HG03175 (cell line): ENCODE measurements around the gene LRRC4.

Source experiments
- ATAC-seq: cut with Tn5 transposase; IDR thresholded peaks from one replicate; pipeline ENCODE4 v1.9.1; 2021; ENCODE audit warnings: mild to moderate bottlenecking, moderate library complexity; ENCODE audit not compliant: unreplicated experiment

Gene LRRC4

DNA sequence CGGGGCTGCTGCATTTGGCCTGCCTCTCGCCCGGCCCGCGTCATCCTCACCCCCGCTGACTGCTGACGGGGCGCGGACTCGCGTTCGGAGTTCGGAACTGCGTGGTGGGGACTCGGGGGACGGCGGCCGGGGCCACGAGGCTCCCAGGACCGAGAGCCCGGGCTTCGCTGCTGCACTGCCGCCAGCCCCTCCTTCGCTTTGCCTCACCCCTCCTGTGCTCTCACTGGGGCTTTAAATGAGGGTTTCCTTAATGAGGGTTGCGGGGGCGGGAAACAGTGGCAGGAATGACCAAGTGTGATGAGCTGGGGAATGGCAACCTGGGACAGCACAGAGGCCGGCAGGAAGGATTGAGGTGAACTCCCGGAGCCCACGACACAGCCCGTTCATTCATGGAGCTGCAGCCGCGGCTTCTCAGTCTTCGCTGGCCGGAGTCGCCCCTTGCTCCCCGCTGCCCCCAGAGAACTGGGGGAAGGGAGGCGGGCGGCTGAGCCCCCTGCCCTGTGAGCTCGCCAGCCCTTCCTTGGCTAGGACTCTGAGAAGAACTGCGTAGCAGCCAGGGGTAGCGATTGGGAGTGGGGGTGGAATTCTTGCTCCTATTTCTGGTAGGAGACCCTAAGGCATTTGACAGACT, 1.5 kb upstream of the LRRC4 start:
- ATAC-seq, result peak; percentile 9

DNA sequence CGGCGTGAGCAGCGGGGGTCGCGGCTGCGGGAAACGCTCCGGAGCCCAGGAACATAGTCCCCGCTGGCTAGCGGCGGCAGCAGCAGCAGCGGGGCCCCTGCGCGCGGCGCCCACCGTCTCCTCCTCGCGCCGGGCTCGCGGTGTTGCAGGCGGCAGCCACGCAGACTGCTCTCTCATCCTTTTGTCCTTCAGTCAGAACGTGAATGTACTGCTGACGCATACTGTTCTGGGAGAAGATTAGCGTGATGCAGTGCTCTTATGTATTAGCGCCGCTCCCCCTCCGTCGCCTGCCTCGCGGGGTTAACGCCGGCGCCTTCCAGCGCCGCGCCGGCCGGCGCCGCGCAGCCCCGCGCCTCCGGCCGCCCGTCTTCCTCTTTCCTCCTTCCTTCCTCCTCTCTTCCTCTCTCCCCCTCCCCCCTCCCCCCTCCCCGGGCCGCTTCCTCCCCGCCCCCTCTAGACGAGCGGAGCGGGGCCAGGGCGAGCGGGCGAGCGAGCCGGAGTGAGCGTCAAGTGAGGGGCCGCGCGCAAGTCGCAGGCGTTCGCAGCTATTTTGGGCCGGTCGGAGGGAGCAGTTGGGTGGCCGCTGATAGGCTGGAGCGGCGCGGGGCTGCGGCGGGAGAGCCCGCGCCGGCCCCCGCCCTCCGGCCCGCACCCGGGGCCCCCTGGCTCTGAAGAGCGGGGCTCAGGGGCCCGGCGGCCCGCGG, 816 bp upstream of the LRRC4 start:
- peak; percentile 78 for ATAC-seq

DNA sequence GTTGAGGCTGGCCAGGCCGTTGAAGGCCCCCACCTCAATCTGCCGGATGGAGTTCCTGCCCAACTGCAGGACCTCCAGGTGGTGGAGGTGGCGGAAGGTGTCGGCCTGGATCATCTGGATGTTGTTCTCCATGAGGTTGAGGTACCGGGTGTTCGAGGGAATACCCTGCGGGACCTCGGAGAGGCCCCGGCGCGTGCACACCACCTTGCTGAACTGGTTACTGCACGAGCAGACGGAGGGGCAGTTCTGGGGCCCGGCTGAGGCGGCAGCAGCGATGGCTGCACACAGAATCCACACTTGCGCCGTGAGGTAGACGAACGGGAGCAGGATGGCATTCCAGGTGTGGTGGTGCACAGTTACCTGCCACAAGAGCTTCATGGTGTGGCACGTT, 979 bp downstream of the LRRC4 start:
- ATAC-seq, result no peak

DNA sequence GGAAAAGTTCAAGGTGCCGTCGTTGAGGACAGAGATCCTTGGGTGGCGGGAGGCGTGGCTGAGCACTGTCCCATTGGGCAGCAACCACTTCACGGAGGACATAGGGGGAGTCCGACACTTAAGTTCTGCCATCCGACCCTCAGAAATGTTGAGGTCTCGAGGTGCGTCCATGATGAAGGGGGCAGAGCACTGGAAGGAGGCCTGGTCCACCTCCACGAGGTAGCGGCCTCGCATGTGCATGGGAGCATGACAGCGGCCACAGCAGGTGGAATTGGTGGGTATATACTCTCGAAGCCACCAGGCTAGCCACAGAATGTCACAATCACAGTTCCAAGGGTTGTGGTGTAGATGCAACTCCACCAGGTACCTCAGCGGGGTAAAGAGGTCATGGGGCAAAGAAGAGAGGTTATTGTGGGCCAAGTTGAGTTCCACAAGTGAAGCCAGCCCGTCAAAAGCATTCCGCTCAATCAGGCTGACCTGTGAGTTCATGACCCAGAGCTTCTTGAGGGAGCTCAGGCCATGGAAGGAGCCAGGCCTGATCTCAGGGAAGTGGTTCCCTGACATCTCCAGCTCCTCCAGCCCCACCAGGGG, 1.7 kb downstream of the LRRC4 start:
- no peak for ATAC-seq

DNA sequence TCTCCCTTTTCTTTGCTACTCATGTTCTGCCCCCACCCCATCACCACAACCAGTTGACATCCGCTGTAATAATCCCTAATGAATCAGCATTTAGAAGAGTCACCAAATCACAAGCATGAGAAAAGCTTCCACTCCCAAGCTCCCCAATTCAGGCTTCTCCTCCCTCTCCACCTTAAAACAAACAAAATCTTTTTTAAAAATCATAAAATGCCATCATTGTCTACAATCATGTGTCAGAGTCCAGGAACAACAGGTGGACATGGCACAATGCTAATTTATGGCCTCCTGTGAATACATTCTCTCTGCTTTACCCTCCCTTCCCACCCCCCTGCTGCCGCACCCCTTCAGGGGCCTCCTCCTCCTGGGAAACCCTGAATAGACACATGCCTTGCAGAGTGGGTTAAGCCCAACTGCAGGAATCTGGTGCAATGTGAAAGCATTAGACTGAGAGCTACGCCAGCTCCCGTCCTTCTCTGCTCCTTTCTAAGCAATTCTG, 3.7 kb downstream of the LRRC4 start:
- ATAC-seq, result no peak

DNA sequence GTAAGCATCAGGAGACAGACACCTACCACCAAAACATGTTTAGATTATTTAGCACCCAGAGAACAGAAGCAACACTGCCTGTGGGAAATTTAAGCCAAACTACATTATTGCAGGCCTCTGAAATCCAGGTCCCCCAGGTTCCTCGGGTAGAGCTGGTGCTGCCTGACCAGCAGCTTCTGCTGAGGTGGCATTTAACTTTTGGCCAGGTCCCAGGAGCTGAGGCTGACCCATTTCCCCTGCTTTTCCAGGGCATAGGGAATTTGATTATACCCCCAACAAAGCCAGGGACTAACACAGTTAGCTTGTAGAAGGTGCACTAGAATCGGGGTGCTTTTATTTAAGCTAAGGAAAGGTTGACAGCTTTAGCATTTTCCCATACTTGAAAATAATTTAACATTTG, 4.7 kb downstream of the LRRC4 start:
- ATAC-seq, result no peak

DNA sequence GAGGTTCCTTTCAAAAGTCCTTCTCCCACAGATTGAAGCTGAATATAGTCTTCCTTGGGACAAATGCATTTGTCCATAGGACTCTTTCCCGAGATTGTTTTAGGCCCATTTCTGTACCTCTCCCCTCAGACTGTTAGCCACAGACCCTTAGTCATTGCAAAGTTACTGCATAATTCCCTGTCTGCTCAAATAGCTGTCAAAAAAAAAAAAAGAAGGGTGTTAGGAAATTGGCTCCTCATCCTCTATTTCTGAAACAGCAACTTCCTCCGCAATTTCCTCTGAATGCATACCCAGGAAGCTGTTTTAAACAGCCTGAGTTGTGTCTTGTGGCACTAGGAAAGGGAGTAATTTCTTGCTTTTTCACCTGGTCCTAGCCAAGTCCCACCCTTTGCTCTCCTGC, 5.4 kb downstream of the LRRC4 start:
- ATAC-seq, result no peak

DNA sequence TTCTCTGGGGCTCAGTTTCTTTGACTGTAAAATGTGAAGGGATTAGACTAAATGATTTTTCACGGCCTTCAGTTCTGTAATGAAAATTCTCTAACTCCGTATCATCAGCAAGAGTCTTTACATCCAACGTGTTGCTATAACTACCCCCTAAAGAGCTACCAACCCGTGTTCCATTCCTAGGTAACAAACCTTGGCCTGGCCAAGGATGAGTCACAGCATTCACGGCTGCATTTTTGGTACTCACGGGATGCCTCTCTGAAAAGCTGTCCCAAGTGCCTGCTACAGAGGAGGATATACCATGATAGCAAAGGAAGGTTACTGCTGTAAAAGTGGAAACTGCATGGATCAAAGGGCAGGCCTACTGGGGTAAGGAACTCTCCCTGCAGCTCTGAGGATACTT, 5.9 kb downstream of the LRRC4 start:
- no peak for ATAC-seq

DNA sequence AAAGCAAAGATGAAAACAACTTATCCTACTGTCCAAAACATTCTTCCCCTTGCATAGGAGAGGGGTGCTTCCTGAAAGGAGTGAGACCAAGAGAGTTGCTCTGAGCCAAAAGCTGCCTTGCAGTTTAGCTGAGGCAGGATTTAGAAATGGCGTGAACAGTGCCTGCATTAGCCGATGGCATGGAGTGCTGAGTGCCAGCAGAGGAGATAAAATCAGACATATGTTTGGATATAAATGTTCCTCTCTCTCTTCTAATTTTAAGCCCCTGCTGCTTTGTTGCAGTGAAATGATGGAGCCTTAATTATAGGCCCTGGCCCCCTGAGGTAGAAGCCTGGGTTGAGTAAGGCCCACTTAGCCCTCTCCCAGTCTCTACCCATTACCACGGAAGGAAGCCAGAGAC, 7.1 kb downstream of the LRRC4 start:
- no peak for ATAC-seq

DNA sequence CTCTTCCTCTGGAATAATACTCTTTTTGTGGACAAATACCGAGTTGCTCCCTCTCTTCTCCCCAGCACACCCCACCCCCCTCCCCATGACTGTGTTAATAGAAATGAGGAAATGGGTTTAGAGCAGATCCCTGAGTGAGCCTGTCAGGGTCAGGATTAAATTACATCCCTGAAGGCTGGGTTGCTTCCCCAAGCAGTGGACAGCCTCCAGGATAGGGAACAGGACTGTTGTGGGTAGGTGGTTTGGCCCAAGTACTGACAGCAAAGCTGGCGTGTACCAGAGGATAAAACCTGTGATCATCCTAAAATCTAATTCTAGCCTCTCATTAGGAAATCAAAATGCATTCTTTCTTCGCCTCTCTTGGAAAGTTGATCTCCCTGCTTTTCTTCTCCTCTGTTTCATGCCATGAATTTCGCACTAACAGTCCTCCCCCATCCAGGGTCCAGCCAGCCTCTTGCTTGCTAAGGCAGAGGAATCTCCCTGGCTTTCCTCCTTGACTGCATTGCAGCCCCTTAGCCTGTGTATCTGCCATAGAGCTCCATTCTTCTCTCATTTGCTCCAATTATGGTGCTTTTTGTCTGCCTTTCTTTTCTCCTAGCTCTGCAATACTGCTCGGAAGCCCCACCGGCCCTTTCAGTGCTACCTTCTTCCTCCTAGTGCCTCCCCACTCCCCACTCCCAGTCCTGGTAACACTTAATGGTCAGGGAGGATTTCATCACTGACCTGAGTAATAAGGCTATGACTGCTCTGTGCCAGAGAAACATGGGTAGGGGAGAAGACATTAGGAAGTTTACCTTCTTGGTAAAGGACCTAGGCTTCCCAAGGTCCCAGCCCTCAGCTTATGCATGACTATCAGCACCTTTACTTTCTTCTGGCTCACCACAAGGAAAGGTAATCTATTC, 8.4 kb downstream of the LRRC4 start:
- ATAC-seq, result no peak

DNA sequence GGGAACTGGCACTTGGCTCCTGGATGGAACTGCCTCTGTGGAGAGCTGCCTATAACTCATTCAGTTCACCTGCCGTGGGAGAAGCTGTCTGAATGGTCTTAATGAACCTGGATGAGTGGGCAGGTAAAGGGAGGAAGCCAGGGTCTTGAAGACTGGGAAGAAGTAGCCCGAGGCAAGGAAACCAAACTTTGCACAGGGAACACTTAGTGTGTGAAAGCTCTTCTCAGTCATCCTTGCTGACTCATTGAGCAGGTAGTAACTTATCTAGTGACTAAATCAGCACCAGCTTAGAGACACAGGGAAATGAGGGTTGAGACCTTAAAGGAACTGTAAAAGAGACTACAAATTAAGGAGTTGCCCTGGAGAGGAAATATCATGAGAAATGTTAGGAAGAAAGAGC, 9.9 kb downstream of the LRRC4 start:
- ATAC-seq, result no peak

DNA sequence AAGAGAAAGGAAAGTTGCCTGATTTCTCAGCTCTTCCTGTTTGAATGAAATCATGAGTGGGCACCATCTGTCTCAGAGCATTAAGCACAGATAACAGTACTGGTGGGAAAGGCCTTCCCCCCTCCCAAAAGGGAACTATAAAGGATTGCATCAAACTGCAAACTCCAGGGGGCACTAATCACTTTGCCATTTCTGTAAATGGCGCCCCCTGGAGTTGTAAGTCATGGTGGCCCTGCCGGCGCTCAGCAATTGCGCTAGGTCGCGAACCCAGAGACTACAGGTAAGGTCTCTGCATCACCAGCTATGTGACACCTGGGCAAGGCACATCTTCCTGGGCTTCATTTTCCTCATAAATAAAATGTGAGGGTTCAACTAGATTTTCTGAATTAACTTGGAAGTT, 11.1 kb downstream of the LRRC4 start:
- ATAC-seq, result no peak

DNA sequence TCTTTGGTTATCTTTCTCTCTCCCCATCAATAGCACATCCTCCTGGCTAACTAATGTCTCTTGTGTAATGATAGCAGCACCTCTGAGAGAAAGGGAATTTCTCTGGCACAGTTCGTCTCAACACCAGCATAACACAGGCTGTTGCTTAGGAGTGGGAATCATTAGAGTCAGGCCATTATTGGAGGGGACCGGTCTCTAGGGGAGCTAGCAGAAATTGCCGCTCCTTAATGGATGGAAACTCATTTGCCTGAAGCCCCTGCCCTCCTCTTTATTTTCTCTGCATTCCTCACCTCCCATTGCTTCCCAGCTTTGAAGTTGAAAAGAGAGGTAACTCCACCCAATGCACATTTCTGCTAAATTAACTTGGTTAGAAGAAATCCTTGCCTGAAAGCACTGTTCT, 11.9 kb downstream of the LRRC4 start:
- no peak for ATAC-seq

DNA sequence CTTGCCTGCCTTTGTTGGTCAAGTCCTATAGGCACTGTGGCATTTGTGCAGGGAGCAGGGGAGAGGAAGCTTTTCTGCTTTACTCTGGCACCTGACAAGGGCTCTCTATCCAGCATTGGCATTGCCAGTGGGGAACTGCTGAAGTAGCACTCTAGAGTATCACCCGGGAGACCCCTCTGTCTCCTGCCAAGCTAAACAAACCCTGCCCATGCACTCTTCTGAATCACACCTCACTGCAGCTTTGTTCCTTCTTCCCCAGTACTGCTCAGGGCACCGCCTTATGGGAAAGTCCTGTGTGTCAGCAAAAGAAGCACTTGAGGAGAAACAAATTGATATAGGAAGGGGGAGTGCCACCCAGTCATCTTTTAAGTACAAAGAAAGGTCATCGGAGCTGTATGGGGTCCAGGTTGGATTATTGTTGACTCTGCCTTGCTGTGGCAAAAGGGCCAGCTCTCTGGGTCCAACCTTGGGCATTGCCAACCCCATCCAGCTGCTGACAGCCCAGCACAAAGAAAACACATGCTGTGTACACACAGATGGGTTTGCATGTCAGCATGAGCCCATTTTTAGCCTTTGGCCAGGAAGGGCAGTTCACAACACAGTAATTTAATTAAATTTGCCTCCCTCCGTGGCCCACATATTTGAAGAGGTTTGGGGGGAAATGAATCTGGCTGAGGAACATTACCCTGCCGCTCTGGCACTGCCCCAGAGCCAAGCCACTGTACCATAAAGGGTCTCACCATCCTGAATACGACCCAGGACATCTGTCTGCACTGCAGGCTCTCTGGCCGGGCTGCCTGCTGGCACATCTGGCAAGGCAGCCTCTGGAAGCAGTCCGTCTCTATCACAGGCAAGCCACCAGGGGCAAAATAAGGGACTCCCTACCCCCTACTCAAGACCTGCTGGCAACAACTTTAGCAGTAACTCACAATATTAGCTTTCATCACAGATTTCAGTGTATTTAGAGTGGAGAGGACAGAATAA, 13.1 kb downstream of the LRRC4 start:
- no peak for ATAC-seq

DNA sequence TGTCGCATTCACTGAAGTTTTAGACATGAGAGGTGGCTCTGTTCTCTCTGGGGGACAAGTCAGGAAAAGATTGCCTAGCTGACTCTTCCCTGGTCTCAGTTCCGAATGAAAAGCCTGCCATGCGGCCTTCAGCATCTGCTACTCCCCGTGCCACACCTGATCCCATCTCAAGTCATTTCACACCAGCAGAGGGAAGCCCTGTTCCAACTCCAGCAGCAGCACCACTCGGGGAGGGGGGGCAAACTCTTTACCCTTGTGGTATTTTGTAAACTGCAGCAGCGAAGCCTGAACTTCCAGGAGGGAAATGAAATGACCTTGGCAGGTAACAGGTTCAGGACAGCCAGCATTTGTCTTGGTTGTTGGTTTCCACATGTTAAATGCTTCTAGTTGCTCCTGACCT, 13.8 kb downstream of the LRRC4 start:
- no peak for ATAC-seq

DNA sequence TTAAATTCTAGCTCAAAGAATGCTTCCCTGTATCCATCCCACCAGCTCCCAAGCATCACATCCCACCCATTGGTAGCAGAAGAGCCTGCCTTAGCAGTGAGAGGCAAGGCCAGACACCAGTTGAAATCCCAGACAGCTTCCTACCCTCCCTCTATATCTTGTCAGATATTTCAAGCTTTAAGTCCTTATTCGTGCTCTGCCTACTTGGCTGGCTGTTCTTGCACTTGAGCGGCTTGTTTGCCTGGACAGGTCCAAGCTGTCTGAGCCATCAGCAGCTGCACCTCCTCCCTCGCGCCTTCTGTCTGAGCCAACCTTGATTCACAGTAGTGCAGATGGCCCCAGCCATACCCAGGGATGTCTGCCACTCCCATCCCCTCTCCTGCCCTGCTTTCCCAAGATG, 16.4 kb downstream of the LRRC4 start:
- ATAC-seq, result no peak

DNA sequence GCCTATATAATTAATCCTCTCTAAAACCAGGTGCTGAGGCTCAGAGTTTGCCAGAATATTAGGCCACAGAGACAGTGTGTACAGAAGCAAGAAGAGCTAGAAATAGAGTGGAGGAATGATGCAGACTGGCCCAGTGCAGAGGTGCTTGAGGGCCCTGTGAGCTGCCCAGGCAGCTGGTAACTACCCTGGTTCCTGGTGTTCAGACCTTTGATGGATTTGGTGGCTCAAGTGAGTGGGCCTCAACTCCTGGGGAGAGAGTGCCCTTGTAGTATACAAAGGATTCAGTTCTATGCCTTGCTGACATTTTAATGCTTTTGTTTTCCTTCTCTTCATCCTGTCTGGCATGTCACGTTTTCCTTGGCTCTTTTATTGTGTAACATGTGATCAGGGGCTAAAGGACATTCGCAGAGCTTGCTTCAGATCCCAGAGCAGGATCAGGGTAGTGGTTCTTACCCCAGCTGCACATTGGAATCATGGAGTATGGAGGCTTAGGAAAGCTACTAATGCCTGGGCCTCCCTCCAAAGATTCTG, 20.0 kb downstream of the LRRC4 start:
- ATAC-seq, result no peak

DNA sequence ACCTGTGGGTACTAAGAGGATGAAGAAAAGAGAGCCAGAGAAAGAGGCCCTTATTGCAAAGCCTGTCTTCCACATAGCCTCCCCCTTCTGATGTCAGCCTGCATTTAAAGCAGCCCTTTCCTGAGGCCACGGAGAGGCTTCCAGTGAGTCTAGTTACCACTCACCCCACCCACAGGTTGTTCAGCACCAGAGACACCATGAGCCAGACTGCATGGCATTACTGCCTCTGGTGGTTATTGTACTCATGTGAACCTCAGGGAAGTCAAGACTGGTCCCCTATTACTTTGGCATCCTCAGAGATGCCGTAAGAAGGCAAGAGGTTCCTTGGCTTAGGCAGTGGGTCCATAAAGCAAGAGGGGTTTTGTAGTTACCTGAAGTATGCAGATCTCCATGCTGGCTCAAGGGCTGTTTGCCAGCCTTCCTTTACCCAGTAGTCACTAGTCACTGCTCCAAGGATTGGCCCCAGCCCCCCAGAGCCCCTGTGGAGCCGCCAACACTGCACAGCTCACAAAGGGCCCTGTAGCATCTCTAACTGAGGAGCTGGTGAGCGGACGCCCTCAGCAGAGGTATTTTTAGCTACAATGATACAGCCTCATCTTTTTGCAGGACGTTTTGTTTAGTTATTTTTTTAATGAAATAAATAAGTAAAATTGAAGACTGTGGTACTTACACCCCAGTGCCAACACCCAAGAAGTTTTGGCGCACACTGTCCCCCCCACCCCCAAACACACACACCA, 20.7 kb downstream of the LRRC4 start:
- ATAC-seq, result no peak

DNA sequence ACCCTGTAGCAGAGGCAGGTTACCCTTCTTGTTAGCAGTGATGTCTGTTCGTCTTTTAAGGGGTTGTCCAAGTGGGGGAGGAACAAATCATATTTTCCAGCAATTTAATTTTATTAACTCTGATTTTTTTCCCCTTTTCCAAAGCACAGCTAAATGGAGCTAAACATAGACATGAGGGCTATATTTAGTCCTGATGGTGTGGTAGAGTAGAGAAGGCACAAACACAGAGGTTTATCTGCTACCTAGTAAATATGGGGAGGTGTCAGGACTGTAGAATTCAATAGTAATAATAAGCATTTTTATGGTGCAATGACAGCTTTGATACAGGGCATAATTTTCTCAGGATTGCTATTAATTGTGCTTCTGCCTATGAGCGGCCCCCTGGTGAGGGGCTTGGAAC, 22.5 kb downstream of the LRRC4 start:
- ATAC-seq, result no peak
